GM19397 (cell line): ENCODE measurements around the gene DYNC1H1.
A peak's percentile ranks its signal among the peaks of the same experiment; 100 is the strongest.

Experiments used
- ATAC-seq: cut with Tn5 transposase; IDR thresholded peaks from one replicate; pipeline ENCODE4 v1.9.1; 2021; ENCODE audit warnings: mild to moderate bottlenecking, moderate library complexity; ENCODE audit not compliant: unreplicated experiment

The DYNC1H1 gene

DNA sequence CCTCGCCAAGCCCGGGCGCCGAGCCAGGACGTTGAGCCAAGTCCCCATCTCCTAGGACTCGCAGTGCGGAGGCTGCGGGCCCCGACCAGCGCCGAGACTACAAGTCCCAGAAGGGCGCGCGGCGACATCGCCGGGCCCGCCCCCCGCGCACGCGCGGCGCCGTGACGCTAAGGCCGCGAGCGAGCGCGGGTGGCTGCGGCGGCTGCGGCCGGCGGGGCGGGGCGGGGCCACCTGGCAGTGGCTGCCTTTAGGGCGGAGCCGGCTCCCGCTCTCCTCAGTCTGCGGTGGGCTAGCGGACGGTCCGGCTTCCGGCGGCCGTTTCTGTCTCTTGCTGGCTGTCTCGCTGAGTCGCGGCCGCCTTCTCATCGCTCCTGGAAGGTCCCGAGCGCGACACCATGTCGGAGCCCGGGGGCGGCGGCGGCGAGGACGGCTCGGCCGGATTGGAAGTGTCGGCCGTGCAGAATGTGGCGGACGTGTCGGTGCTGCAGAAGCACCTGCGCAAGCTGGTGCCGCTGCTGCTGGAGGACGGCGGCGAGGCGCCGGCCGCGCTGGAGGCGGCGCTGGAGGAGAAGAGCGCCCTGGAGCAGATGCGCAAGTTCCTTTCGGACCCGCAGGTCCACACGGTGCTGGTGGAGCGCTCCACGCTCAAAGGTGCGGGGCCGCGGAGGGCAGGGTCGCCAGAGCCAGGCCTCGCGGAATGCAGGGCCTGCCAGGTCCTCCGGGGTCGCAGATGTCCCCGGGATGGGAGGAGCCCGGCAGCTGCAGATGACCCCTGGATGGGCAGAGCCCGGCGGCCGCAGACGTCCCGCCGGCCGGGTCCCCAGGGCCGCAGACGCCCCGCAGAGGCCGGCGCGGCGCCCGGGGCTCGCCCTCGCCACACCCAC is at the start of gene DYNC1H1:
Gene DYNC1H1, plus strand, starts transcription at position 277 of the 884 bp plus-strand sequence. Its CDS starts 119 bp downstream, at position 396.
- ATAC-seq, result peak; percentile 87

- no peak for ATAC-seq
Observed at GRCh38 chr14:101915871-101916815, 48.2 kb upstream of the DYNC1H1 start.

- ATAC-seq, result no peak
Observed at GRCh38 chr14:101916816-101917412, 47.5 kb upstream of the DYNC1H1 start.

GRCh38 chr14:101917413-101918017 is 46.9 kb upstream of the DYNC1H1 start:
- ATAC-seq, result no peak

GRCh38 chr14:101918065-101918989 is 46.0 kb upstream of the DYNC1H1 start:
- ATAC-seq, result no peak

DNA sequence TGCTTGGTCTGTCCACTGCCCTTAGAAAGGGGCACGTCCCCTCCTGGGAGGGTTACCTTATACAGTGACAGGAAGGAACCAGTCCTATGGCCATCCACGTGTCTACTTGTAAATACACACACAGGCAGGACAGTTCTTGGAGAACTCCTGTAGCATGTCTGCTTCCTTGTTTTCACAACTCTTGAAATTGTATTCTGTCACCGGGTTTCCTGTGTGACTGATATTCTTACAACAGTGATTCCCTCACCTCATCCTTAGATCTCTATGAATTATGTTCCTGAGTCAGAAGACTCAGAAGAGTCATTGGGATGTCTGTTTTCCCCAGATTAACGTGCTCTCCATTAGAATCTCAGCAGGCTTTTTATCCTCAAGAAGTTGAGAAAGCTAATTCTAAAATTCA is 44.1 kb upstream of the DYNC1H1 start:
- ATAC-seq, result no peak

DNA sequence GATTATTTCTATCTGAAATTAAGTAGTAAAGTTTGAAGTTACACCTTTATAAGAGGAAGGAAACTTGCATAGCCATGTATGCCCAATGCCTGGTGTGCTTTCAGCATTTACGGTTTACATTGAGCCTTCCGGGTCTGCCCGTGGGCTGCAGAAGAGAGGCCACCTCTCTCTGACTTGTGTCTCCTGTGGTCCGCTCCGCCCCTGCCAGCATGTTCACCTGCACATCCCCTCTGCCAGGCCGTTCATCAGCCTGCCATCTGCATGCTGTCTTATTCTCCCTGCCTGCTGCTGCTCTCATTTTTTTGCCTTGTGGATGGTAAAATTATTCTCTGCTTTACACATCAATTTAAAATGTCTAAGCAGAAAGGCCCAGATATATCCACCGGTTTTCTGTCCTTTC is 41.5 kb upstream of the DYNC1H1 start:
- no peak for ATAC-seq

GRCh38 chr14:101925152-101925551 is 39.2 kb upstream of the DYNC1H1 start:
- ATAC-seq, result no peak

- ATAC-seq, result no peak
Observed at GRCh38 chr14:101926085-101926484, 38.3 kb upstream of the DYNC1H1 start.

- ATAC-seq, result no peak
Observed at GRCh38 chr14:101926620-101927019, 37.8 kb upstream of the DYNC1H1 start.

DNA sequence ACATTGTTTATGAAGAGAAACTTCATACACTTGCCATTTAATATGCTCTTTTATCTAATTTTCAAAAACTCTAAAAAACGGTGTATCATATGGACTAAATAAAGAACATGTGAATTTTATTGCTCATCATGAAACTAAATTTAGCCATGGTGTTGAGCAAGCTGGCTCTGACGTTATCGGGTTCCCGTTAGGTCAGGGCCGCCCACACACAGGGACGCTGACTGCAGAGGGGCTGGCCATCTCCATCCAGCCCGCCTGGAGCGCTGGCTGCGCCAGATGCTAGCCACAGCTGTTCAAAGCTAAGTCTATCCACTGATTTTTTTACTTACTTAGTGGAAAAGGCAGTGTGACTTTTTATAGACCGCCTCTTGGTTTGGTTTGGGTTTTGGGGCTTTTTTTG is 36.5 kb upstream of the DYNC1H1 start:
- no peak for ATAC-seq

DNA sequence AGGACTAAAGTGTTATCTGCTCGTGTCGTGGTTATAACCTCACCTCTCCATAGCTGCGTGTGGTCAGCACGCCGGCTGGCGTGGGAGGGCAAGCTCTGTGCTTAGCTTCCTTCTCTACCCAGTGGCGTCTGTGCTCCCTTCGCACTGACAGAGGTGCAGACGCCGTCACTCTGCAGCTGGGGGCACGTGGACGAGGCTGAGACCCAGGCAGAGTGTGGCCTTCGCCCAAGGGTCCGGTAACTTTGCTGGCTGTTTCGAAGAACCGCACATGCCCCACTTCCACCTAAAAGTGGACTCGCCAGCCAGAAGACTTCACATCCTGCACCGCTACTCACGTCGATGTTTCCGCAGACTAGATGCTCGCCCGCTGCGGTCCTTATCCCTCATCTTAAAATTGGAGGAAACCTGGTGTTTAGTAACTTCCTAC is 35.9 kb upstream of the DYNC1H1 start:
- no peak for ATAC-seq

- ATAC-seq, result no peak
Observed at GRCh38 chr14:101929096-101929495, 35.3 kb upstream of the DYNC1H1 start.

DNA sequence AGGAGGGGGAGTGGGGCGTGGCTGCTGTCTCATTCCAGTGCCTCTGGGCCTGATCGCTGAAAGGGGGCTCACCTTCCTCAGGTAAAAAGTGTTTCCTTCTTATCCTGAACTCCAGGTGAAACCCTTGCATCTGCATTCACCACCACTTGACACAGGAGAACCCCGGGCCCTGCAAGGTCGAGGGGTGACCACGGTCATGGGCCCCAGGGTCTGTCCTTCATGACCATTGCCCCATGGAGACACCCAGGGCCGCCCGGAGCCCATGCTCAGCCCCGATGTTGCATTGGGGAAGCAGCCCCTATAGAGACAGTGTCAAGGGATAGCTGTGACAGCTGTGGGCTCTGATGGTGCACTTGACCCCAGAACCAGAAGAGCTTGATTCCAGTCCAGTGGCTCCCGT is 34.4 kb upstream of the DYNC1H1 start:
- ATAC-seq, result no peak

- ATAC-seq, result no peak
Observed at GRCh38 chr14:101932673-101933072, 31.7 kb upstream of the DYNC1H1 start.

DNA sequence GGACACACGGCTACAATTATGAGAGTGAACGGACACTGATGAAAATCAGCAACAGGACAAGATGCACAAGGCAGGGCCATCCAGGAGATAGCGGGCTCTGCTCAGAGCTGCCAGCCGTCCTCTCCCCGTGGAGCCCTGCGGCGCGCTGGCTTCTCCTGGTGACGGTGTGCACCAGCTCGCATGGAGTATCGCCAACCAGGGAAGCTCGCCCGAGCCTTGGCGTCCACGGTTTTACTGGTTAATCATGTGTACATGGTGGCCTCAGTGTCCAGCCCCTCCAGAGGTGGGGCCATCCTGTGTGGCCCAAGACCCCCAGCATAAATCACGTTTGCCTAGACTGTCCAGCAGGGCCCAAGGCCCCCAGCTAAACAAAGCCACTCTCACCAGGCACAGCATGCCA is 31.2 kb upstream of the DYNC1H1 start:
- ATAC-seq, result no peak

DNA sequence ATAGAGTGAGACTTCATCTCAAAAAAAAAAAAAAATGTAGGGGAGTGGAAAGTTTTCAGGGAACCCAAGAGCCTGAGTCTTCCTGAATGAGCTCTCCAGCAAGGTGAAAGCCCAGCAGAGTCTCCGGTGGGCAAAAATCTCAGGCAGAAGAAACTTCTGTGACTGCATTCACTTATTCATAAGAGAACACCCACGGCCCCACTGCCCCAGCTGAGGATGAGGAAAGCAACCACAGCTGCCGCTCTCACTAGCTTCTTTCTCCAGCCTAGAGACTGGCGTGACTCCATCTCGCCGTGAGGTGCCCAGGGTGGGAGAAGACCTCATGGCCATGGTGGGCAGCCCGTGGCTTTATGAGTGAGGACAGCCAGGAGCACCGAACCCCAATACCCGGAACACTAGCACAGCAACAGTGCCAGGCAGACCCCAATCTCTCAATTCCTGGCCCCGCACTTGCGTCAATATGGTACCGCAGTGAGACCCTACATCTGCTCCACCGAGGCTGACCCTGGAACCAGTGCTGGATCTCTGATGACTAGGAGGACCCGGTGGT is 29.7 kb upstream of the DYNC1H1 start:
- ATAC-seq, result no peak

DNA sequence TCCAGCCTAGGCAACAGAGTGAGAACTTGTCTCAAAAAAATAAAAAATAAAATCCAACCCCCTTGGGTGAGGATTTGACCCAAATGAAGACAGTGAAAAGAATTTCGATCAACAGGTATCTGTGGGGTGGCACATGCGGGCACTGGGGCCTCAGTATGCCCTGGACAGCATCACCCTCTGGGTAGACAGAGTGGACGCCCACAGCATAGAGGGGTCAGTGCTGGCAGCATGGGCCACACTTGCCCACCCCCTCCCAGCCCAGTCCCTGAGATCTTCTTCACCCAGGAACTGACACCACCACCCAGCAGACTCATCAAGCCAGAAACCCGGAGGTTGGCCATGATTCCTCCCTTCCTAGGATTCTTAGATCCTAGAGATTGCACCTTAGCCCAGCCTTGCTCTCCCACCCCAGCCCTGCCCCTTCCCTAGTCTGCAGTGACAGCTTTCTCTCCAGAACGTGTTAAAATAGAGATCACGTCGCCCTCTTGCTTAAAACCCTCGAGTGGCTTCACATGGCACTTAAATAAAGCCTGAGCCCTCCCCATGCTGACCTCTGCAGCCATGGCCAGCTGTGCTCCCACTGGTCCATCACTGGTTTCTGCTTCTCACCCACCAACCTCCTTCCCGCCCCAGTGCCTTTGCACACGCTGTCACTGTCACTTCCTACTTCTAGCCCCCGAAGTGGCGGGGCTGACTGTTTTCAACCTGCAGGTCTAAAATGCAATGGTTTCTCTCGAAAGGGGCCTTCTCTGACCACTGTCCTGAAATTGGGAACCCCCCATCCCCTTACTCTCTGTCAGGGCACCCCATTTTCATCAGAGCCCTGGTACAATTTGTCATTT is 26.2 kb upstream of the DYNC1H1 start:
- no peak for ATAC-seq
